Right atrium auricular region (tissue), 2 donors: ENCODE measurements around the gene TPI1. TPM values are rescaled to one million over a fixed set of nuclear protein-coding genes. Genes with fewer than 3 reads are reported as not detected.
A peak's percentile ranks its signal among the peaks of the same experiment; 100 is the strongest.

Experiments used
- DNase-seq: peaks from one replicate; pipeline ENCODE4 v3.0.0-alpha.2; 2019; ENCODE audit warnings: low spot score
- H3K27ac ChIP-seq, 2 donors: fragments of 200-600 bp; sonication (generic); 1 replicate in 1 of 2; 2 replicates in 1 of 2; pipeline ENCODE4 v1.5.1; 2016 to 2019
- H3K27me3 ChIP-seq, 2 donors: fragments of 200-600 bp; sonication (generic); one replicate each; pipeline versions ENCODE4 v1.5.1 to v1.6.0; 2017 to 2019
- H3K36me3 ChIP-seq: fragments of 200-600 bp; sonication (generic); one replicate; pipeline ENCODE4 v1.5.1; 2016
- H3K4me1 ChIP-seq, 2 donors: fragments of 200-600 bp; sonication (generic); one replicate each; pipeline versions ENCODE4 v1.5.1 to v1.6.0; 2017 to 2019
- H3K4me3 ChIP-seq, 2 donors: fragments of 200-600 bp; sonication (generic); 1 replicate in 1 of 2; 2 replicates in 1 of 2; pipeline ENCODE4 v1.5.1; 2017 to 2019; ENCODE audit warnings: mild to moderate bottlenecking in 1 of 2, moderate library complexity in 1 of 2
- H3K9me3 ChIP-seq, 2 donors: fragments of 200-600 bp; sonication (generic); one replicate each; pipeline ENCODE4 v1.5.1; 2019
- CTCF ChIP-seq, 2 donors: fragments of 200-600 bp; sonication (generic); IDR thresholded peaks; one replicate each; pipeline ENCODE4 v1.5.1; 2019; ENCODE audit warnings: antibody characterized with exemption in 2 of 2
- total RNA-seq, 2 donors: library from RNA; depleted of rRNA; stranded (reverse); fragments of >200 nt; gene quantifications; one replicate each; pipeline ENCODE4 v1.1.0, GENCODE V29; 2016

Gene TPI1
- total RNA-seq, 2 donors from 2014 or later = 755 to 842 TPM

- Histone ChIP-seq H3K4me3 (no peak overlapping the region), H3K27ac (no peak overlapping the region), H3K4me1 (peaks cover 0 to 6% of the 10 kb centered on the region in 2 donors), H3K27me3 (no peaks in the 10 kb centered on the region), H3K9me3 (no peaks in the 10 kb centered on the region), H3K36me3 (peaks cover 42% of the 10 kb centered on the region)
- DNase-seq = no peak
- TF ChIP-seq CTCF (IDR thresholded peaks at IDR 0.05) = no peak
These were observed 19.7 kb upstream of the TPI1 start for GRCh38 chr12:6847676-6848075.

DNA sequence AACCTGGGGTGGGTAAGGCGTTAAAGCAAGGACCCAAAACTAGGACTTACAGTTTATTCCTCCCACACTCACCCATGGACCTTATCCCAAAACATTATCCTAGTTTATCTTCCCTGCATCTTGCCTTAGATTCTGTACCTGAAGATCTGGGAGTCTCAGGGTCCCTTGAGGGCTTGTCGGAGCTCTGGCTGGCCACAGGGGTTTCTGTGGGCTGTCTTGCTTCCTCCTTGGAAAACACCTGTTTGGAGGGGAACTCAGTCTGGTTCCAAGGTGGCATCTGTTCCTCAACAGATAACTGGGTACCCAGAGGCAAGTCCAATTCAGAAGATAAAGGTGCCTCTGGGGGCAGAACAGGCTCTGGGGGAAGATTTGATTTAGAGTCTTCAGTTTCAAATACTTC is 17.9 kb upstream of the TPI1 start:
- Histone ChIP-seq H3K9me3 (no peaks in the 10 kb centered on the region), H3K27me3 (no peaks in the 10 kb centered on the region), H3K4me1 (peaks cover 0 to 15% of the 10 kb centered on the region in 2 donors), H3K27ac (no peak overlapping the region), H3K36me3 (peaks cover 31% of the 10 kb centered on the region), H3K4me3 (no peak overlapping the region)
- no peak for DNase-seq
- TF ChIP-seq CTCF (IDR thresholded peaks at IDR 0.05) = no peak

- Histone ChIP-seq H3K4me3 (no peak overlapping the region), H3K4me1 (peaks cover 0 to 15% of the 10 kb centered on the region in 2 donors), H3K9me3 (no peaks in the 10 kb centered on the region), H3K27me3 (no peaks in the 10 kb centered on the region), H3K27ac (no peak overlapping the region), H3K36me3 (peaks cover 24% of the 10 kb centered on the region)
- DNase-seq = no peak
- TF ChIP-seq CTCF (IDR thresholded peaks at IDR 0.05) = no peak
These were observed 17.3 kb upstream of the TPI1 start for GRCh38 chr12:6849976-6850560.

GRCh38 chr12:6850796-6851152 is 16.6 kb upstream of the TPI1 start:
- no peak for DNase-seq
- Histone ChIP-seq H3K4me1 (peaks cover 0 to 15% of the 10 kb centered on the region in 2 donors), H3K27me3 (no peaks in the 10 kb centered on the region), H3K4me3 (peak overlapping the region in 1 of 2 donors; percentile 68), H3K27ac (peak overlapping the region; percentile 97), H3K9me3 (no peaks in the 10 kb centered on the region), H3K36me3 (peaks cover 17% of the 10 kb centered on the region)
- TF ChIP-seq CTCF (IDR thresholded peaks at IDR 0.05) = no peak

- Histone ChIP-seq H3K9me3 (no peaks in the 10 kb centered on the region), H3K27me3 (no peaks in the 10 kb centered on the region), H3K4me3 (peak within 1 kb of the TSS; percentile 68 to 85), H3K4me1 (peaks cover 0 to 15% of the 10 kb centered on the region in 2 donors), H3K36me3 (peaks cover 17% of the 10 kb centered on the region), H3K27ac (peak within 1 kb of the TSS; percentile 97)
- TF ChIP-seq CTCF (IDR thresholded peaks at IDR 0.05) = no peak
- DNase-seq = peak; percentile 98
These were observed 16.0 kb upstream of the TPI1 start, which contains the start of gene CDCA3 for GRCh38 chr12:6851153-6851920. Gene CDCA3 (minus strand): TSS chr12:6851286. CDS start chr12:6850952, 334 bp downstream.
